ENCODE measurements around the gene NKX6-1.

DNA sequence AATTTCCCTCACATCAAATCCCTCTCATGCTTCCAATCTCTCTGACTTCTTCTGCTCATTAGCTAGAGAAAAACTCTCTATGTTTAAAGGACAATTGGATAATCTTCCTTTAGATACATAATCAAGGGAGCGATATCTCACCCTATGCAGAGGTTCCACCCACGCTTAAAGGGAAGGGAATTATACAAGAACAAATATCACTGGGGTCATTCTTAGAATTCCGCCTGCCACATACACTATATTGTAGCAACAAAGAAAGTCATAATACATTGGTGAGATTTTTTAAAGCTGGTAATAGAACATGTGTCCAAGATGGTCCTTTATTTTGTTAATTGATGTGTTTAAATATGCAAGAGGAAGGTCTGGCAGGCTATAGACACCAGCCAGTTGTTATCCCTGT is 31.5 kb downstream of the NKX6-1 start:
- TF ChIP-seq, protein P1, sequence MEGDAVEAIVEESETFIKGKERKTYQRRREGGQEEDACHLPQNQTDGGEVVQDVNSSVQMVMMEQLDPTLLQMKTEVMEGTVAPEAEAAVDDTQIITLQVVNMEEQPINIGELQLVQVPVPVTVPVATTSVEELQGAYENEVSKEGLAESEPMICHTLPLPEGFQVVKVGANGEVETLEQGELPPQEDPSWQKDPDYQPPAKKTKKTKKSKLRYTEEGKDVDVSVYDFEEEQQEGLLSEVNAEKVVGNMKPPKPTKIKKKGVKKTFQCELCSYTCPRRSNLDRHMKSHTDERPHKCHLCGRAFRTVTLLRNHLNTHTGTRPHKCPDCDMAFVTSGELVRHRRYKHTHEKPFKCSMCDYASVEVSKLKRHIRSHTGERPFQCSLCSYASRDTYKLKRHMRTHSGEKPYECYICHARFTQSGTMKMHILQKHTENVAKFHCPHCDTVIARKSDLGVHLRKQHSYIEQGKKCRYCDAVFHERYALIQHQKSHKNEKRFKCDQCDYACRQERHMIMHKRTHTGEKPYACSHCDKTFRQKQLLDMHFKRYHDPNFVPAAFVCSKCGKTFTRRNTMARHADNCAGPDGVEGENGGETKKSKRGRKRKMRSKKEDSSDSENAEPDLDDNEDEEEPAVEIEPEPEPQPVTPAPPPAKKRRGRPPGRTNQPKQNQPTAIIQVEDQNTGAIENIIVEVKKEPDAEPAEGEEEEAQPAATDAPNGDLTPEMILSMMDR (IDR thresholded peaks at IDR 0.05): no peak
- no peak for TF ChIP-seq POLR2A (IDR thresholded peaks at IDR 0.05)

Measured in esophagus squamous epithelium (tissue), 4 donors.